Natural killer cell treated with Interleukin-12 subunit alpha and Interleukin-12 subunit beta and Interleukin-15 and Interleukin-18, amount 100 ng/mL, for 72 hours (primary cell): ENCODE data around the gene MBNL1. TPM values are rescaled to one million over a fixed set of nuclear protein-coding genes. Genes with fewer than 3 reads are reported as not detected.
A peak's percentile ranks its signal among the peaks of the same experiment; 100 is the strongest.

Experiments used
- ATAC-seq, 2 donors: fragments of 150-1000 bp; cut with Tn5 transposase in 1 of 2; sonication (Bioruptor Pico), chemical (Tn5 transposase) in 1 of 2; 2 replicates each; pipeline ENCODE4 v1.10.0; 2021
- DNase-seq: peaks from one replicate; pipeline ENCODE4 v3.0.0; 2022; ENCODE audit warnings: low spot score
- H3K27ac Mint-ChIP-seq, 2 donors: 1 replicate in 1 of 2; 2 replicates in 1 of 2; pipeline ENCODE4 v1.8.0; 2022; ENCODE audit warnings: mixed read lengths in 2 of 2, mild to moderate bottlenecking in 1 of 2, moderate library complexity in 1 of 2
- H3K27me3 Mint-ChIP-seq, 2 donors: 1 replicate in 1 of 2; 2 replicates in 1 of 2; pipeline ENCODE4 v1.8.0; 2022; ENCODE audit warnings: mixed read lengths in 2 of 2
- H3K36me3 Mint-ChIP-seq: one replicate; pipeline ENCODE4 v1.8.0; 2022; ENCODE audit warnings: mixed read lengths
- H3K4me1 Mint-ChIP-seq, 2 donors: 1 replicate in 1 of 2; 2 replicates in 1 of 2; pipeline ENCODE4 v1.8.0; 2022; ENCODE audit warnings: low read depth in 2 of 2, mixed read lengths in 2 of 2, mild to moderate bottlenecking in 1 of 2
- H3K4me3 Mint-ChIP-seq: one replicate; pipeline ENCODE4 v1.8.0; 2022; ENCODE audit warnings: mixed read lengths
- H3K9me3 Mint-ChIP-seq: 2 replicates; pipeline ENCODE4 v1.8.0; 2022; ENCODE audit warnings: mixed read lengths
- total RNA-seq, 2 donors: library from RNA; stranded (reverse); gene quantifications; one replicate each; pipeline ENCODE4 v1.2.3, GENCODE V29; 2022

Gene MBNL1
- total RNA-seq, 2 donors from 2014 or later = 353 to 509 TPM

DNA sequence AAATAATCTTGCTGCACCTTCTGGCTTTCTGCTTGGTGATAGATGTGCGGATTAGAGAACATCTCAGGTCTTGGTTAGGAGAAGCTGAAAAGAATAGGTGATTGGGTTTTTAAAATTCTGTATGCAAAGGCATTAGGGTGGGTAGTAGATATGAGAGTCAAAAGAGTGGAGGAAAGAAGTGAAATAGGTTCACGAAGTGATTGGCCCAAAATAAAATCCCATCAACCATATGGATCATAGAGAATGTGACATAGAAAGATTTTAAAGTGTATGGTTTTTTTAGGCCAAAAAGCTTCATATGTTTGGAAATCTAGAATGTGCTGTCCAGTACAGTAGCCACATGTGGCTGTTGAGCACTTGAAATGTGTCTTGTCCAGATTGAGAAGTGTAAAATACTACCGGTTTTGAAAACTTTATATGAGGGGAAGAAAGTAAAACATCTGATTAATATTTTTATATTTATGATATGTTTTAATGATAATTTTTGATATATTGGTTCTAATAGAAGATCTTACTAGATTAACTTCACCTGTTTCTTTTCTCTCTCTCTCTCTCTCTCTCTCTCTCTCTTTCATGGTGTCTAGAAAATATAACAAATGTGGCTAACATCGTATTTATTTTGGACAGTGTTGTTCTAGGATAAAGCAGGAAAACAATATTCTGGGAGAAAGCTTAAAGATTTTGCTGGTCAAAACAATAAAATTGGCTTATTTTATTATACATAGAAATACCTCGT lies 2.9 kb downstream of the MBNL1 start:
- Mint-ChIP-seq H3K27ac (peak overlapping the region; percentile 84 to 90), H3K4me3 (peak overlapping the region; percentile 95), H3K27me3 (no peaks in the 10 kb centered on the region), H3K4me1 (peaks cover 42 to 73% of the 10 kb centered on the region in 2 donors), H3K9me3 (no peaks in the 10 kb centered on the region), H3K36me3 (peaks cover 25% of the 10 kb centered on the region)
- ATAC-seq = no peak
- no peak for DNase-seq

DNA sequence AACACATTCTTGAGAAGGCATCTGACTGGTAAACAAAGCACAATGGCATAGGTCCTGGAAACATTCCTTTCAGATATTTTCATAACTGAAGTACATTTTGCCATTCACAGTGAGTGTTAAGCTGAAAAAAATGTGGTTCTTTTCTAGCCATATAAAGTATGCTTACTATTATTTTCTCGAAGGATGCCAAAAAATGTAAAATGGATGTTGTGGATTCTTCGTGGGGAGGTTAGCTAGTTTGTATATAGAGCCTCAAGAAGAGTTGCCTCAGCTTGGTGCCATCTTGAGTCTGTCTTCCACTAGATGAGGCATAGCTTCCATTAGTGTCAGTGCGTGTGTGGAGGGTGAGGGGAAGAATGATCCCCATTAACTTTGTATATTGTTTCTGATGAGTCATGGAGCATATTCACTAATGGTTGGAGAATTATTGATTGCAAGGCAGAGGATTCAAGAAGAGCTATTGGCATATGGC lies 4.1 kb downstream of the MBNL1 start:
- DNase-seq = no peak
- H3K9me3 Mint-ChIP-seq = no peaks in the 10 kb centered on the region
- no peak for ATAC-seq
- peak overlapping the region; percentile 95 for H3K4me3 Mint-ChIP-seq
- peaks cover 25% of the 10 kb centered on the region for H3K36me3 Mint-ChIP-seq
- no peaks in the 10 kb centered on the region for H3K27me3 Mint-ChIP-seq
- H3K27ac Mint-ChIP-seq = peak overlapping the region; percentile 84 to 90
- H3K4me1 Mint-ChIP-seq = peaks cover 36 to 64% of the 10 kb centered on the region in 2 donors

DNA sequence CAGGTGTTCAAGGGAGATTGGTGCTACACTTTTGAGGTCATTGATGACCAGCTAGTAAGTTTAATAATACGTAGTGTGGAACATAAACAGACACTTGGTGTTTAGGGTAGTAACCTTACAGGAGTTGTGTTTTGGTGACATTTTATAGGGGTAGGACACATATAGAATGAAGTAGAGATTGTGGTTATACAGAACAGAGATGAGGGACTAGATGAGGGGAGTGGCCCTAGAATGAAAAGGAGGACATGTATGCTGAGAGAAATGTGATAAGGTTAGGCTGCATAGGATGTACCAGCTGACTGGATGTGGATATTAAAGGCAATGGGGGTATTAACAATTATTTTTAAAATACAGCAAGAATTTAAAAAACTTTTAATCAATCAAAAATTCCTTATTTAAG lies 8.0 kb downstream of the MBNL1 start:
- ATAC-seq = no peak
- peaks cover 55 to 74% of the 10 kb centered on the region in 2 donors for H3K4me1 Mint-ChIP-seq
- no peaks in the 10 kb centered on the region for H3K9me3 Mint-ChIP-seq
- no peaks in the 10 kb centered on the region for H3K27me3 Mint-ChIP-seq
- H3K27ac Mint-ChIP-seq = peak overlapping the region; percentile 53 to 73
- peak overlapping the region; percentile 58 for H3K4me3 Mint-ChIP-seq
- H3K36me3 Mint-ChIP-seq = peaks cover 7% of the 10 kb centered on the region
- no peak for DNase-seq

DNA sequence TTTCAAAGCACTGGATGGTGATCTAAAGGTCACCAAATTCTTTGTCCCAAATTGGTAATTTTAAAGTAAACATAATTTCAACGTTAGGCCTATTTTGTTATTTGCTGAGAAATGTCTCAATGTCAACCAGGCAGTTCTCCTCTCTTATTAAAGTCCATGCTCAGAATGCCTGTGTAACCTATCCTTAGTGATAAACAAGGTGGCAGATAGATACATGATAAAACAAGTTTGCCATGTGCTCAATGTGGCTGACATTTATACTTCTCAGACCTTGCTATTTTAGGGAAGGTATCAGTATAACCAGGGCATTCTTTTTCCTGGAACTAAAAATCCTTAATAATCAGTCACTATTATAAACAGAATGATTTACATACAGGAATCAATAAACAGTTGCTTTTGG lies 8.5 kb downstream of the MBNL1 start:
- H3K27ac Mint-ChIP-seq = peak overlapping the region; percentile 53 to 73
- no peaks in the 10 kb centered on the region for H3K9me3 Mint-ChIP-seq
- no peak for DNase-seq
- H3K4me1 Mint-ChIP-seq = peaks cover 53 to 72% of the 10 kb centered on the region in 2 donors
- H3K36me3 Mint-ChIP-seq = peaks cover 6% of the 10 kb centered on the region
- H3K4me3 Mint-ChIP-seq = no peak overlapping the region
- no peaks in the 10 kb centered on the region for H3K27me3 Mint-ChIP-seq
- no peak for ATAC-seq

DNA sequence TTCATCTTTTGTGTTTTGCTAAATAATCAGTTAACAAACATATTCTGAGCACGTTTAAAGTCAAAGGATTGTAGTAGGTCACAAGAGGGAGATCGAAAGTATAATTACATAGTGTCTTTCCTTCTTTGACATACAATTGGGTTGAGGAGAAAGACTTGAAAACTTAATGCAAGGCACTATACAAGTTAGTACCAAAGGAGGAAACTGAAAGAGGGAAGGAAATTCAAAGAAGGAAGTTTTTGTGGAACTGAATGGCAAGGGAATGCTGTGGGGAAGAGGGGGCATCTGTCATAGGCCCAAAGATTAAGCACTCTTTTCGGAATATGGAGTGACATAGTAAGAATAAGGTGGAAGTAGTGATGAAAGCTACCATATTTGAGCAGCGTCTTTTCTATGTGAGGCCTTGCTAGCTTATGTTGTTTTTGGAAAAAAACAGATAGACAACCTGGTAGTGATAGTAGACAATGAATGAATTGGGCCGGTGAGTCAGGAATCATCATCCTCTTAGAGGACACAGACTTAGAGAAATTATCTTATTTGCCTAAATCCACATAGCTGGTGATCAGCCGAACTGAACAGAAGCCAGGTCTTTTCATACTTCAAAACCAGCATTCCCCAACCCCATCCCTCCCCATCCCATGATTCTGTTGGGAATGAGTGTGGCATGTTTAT lies 10.2 kb downstream of the MBNL1 start:
- ATAC-seq = peak in 1 of 2 donors; percentile 50
- Mint-ChIP-seq H3K27ac (peak overlapping the region; percentile 74 to 81), H3K4me1 (peaks cover 60 to 71% of the 10 kb centered on the region in 2 donors), H3K27me3 (no peaks in the 10 kb centered on the region), H3K9me3 (no peaks in the 10 kb centered on the region), H3K4me3 (peak overlapping the region; percentile 78), H3K36me3 (no peaks in the 10 kb centered on the region)
- no peak for DNase-seq

DNA sequence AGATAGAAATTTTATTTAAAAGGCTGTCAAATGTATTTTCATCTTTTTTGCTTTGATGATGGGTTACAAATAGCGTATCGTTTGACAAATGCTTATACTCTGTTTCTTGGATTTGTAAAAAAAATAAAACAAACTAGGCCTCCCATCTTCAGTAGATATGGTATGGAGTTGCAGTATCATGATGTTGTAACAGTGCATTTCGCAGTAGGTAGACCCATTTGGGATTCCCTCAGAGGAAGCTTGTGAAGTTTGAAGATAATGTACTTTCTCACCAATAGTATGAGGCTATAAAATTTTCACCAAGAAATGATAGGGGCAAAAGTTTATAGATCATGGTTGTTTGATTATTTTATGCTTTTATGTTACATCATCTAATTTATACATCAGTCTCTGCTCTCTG lies 10.8 kb downstream of the MBNL1 start:
- H3K27me3 Mint-ChIP-seq = no peaks in the 10 kb centered on the region
- H3K27ac Mint-ChIP-seq = peak overlapping the region; percentile 74 to 81
- peaks cover 59 to 69% of the 10 kb centered on the region in 2 donors for H3K4me1 Mint-ChIP-seq
- no peaks in the 10 kb centered on the region for H3K36me3 Mint-ChIP-seq
- H3K9me3 Mint-ChIP-seq = no peaks in the 10 kb centered on the region
- peak overlapping the region; percentile 78 for H3K4me3 Mint-ChIP-seq
- ATAC-seq (peak; percentile 48 to 70), DNase-seq (no peak)

DNA sequence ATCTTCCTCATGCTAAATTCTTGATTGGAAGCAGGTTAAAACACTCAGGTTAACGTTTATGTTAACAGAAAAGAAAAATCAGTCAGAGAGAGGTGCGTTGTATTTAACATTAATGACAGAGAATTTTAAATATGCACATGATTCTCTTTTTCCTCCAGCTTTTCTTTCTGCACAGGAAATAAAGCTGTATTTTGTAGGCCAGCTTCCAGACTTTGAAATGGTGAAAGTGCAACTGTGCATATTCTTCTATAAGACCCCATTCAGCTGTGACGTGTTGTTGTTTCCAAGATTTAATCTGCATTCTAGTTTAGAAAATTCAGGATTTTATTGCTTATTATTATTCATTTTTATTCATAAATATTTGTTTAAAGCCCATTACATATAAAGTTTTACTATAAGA lies 11.8 kb downstream of the MBNL1 start:
- peaks cover 61 to 74% of the 10 kb centered on the region in 2 donors for H3K4me1 Mint-ChIP-seq
- peak overlapping the region; percentile 74 to 81 for H3K27ac Mint-ChIP-seq
- peak overlapping the region; percentile 78 for H3K4me3 Mint-ChIP-seq

DNA sequence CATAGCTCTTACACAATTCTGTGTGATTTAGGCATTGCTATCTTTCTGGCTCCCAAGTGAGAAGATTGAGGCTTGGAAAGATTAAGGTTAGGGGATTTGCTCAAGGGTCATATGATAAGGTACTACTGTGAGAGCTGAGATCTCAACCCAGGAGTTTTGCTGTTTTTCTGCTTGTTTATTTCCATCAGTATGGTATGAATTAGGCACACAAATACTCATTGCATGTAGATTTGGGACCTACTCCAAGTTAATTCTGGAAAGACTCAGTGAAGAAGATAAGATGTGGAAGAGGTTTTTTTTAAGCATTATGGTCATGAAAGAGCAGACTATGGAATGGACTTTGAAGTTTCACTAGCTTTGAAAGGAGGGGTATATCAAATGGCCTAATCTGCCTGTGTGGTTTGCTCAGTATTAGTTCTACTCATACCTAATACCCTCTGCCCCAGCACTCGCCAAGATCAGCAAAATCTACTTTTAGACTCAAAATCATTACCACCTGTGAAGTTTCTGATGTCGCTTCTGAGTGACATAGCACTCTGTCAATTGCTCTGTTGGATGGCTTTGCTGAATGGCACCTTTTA lies 12.5 kb downstream of the MBNL1 start:
- Mint-ChIP-seq H3K9me3 (no peaks in the 10 kb centered on the region), H3K36me3 (no peaks in the 10 kb centered on the region), H3K27ac (peak overlapping the region; percentile 59 to 74), H3K4me3 (peak overlapping the region; percentile 54), H3K27me3 (no peaks in the 10 kb centered on the region), H3K4me1 (peaks cover 63 to 73% of the 10 kb centered on the region in 2 donors)
- peak in 1 of 2 donors; percentile 54 for ATAC-seq
- DNase-seq = no peak

More for the DNA sequence above, 11.8 kb downstream of the MBNL1 start:
- DNase-seq = no peak
- Mint-ChIP-seq H3K36me3 (no peaks in the 10 kb centered on the region), H3K27me3 (no peaks in the 10 kb centered on the region), H3K9me3 (no peaks in the 10 kb centered on the region)
- ATAC-seq = no peak

DNA sequence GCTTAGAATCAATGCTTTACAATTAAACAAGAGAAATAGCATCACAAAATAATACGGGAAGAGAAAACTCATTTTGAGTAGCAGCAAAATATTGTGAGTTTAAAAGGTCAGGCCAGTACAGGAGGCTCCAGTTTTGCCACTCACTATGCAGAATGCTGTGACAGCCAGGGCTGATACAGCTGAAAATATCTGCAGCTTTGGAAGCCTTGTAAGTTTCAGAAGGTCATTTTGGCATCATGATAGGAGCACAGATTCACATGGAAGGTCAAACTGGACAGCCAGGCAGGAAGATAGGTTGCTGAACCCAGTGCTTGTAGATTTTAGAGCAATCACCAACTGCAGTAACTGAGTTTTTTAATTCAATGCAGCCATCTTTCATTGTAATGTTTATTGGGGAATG lies 14.1 kb downstream of the MBNL1 start:
- ATAC-seq (no peak), DNase-seq (no peak)
- Mint-ChIP-seq H3K27me3 (no peaks in the 10 kb centered on the region), H3K4me1 (peaks cover 59 to 80% of the 10 kb centered on the region in 2 donors), H3K9me3 (no peaks in the 10 kb centered on the region), H3K36me3 (no peaks in the 10 kb centered on the region), H3K27ac (peak overlapping the region; percentile 88 to 89), H3K4me3 (peak overlapping the region; percentile 60)

DNA sequence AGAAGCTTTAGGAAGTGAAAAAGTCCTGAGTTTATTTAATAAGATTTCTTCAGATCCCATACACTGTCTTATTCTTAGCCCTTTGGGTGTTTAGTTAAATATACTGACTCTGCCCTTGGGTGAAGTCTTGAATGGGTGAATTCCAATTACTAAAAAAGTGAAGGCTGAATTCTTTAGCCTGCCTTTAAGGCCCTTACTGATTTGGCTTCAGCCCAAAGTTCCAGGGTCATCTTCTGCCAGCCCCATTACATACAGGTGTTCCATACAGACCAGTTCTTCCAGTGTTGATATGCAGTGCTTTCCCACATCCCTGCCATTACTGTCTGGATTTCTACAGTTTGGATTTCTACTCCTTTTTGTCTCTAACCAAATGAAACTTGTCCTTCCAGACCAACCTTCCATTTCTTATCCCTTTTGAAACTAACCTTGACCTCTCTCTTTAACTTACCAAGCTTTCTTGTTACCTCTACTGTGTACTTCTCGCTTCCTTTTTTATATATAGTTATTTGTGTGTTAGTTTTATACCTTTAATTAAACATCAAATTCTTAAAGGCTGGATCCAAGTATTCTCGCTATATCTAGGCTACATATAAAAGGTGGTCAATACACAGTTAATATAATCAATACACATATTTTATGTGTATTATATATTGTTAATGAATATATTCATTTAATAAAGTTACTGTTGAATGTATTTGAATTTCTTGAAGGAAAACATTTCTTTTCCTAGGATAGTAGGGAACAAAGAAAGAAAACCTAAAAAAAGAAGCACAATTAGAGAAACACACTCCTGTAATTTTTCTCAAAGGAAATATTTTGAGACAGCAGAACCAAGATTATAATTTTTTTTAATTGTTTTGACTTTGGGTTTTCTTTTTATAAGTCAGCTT lies 15.0 kb downstream of the MBNL1 start:
- ATAC-seq (no peak), DNase-seq (no peak)
- H3K36me3 Mint-ChIP-seq = no peaks in the 10 kb centered on the region
- no peaks in the 10 kb centered on the region for H3K27me3 Mint-ChIP-seq
- peak overlapping the region; percentile 60 for H3K4me3 Mint-ChIP-seq
- peak overlapping the region; percentile 88 to 89 for H3K27ac Mint-ChIP-seq
- H3K4me1 Mint-ChIP-seq = peaks cover 58 to 82% of the 10 kb centered on the region in 2 donors
- no peaks in the 10 kb centered on the region for H3K9me3 Mint-ChIP-seq

DNA sequence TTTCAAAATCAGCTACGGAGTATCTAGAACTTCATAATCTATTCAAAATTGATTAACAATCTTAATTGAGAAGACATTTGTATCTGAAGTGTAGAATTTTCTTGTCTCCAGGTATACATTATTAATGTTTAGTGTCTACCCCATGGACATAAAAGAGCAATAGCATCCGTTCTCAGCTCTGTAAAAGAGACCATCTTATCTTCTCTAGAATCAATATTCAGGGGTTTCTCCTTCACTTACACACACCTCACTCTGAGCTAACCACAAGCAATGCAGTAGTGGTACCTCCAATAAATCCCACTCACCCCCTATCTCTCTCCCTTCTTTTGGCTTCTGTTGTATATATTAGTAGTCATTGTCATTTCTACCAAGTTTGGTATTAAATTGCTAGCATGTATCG lies 16.2 kb downstream of the MBNL1 start:
- ATAC-seq (peak; percentile 61), DNase-seq (no peak)
- Mint-ChIP-seq H3K27ac (peak overlapping the region; percentile 85 to 89), H3K9me3 (no peaks in the 10 kb centered on the region), H3K4me1 (peaks cover 55 to 80% of the 10 kb centered on the region in 2 donors), H3K4me3 (peak overlapping the region; percentile 95), H3K36me3 (no peaks in the 10 kb centered on the region), H3K27me3 (no peaks in the 10 kb centered on the region)

DNA sequence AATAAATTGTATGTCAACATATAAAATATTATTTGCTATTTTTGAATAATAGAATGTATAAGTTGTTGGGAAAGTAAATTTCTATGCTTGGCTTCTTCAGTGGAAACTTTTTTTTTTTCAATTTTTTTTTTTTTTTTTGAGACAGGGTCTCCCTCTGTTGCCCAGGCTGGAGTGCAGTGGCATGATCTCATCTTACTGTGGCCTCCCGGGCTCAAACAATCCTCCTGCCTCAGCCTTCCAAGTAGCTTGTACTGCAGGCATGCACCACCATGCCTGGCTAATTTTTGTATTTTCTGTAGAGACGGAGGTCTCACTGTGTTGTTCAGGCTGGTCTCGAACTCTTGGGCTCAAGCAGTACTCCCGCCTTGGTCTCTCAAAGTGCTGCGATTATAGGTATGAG lies 16.8 kb downstream of the MBNL1 start:
- Mint-ChIP-seq H3K4me1 (peaks cover 54 to 81% of the 10 kb centered on the region in 2 donors), H3K36me3 (no peaks in the 10 kb centered on the region), H3K27ac (peak overlapping the region; percentile 85 to 89), H3K4me3 (peak overlapping the region; percentile 95), H3K27me3 (no peaks in the 10 kb centered on the region), H3K9me3 (no peaks in the 10 kb centered on the region)
- ATAC-seq (no peak), DNase-seq (no peak)

DNA sequence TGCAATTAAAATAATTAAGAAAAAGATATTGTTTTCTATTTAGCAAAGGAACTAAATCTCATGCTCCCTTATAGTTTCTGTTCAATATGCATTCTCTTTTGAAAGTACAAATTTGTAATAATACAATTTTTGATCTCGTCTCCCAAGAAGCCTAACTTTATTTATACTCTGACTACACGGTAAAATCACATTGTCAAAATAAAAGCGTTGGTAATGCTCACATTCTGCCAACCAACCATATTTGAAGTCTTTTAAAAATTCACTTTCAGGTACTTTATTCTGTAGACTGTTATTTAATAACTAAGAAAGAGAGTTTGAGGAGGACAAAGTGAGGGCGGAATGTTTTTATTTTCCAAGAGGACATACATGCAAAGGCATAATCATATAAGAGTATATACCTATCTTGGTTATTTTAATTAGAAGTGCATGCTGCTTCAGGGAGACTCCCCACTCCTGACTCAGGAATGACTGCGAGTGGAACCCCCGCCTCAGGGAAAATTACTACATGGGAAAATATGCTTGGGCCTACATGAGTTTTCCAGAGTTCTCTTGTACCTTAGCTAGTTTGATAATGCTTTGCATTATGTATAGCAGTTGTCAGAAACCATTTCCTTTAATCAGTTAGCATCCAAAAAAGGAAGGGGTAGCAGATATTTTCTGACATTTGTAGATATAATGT lies 19.3 kb downstream of the MBNL1 start:
- ATAC-seq (no peak), DNase-seq (no peak)
- H3K9me3 Mint-ChIP-seq = no peaks in the 10 kb centered on the region
- H3K4me1 Mint-ChIP-seq = peaks cover 54 to 85% of the 10 kb centered on the region in 2 donors
- H3K36me3 Mint-ChIP-seq = no peaks in the 10 kb centered on the region
- no peaks in the 10 kb centered on the region for H3K27me3 Mint-ChIP-seq
- H3K4me3 Mint-ChIP-seq = peak overlapping the region; percentile 55
- peak overlapping the region; percentile 66 to 84 for H3K27ac Mint-ChIP-seq
